T-helper 2 cell treated with Interferon-gamma antibody and Interleukin-4, amounts not matched to agents 100 ng/mL and 5 ng/mL, for 36 hours (primary cell): ENCODE results near the gene PCYT1A. TPM values are rescaled to one million over a fixed set of nuclear protein-coding genes. Genes with fewer than 3 reads are reported as not detected.
"Not testable (repeated sequence)": the region's sequence is repeated elsewhere in the genome, so short reads cannot be mapped to it uniquely, and the experiment has no call there.

Experiments used
- intact Hi-C: fragments of 100-400 bp; cut with micrococcal nuclease; formaldehyde crosslinking; loops from one replicate; pipeline ENCODE4 v1.15.1; 2023
- total RNA-seq: library from RNA; stranded (reverse); gene quantifications from 2 replicates; pipeline ENCODE4 v1.2.3, GENCODE V29; 2022

PCYT1A gene
- total RNA-seq, 1 donor from 2014 or later = 77.1 TPM

- intact Hi-C loops = no loop called here
These were observed 575 bp upstream of the PCYT1A start for GRCh38 chr3:196288141-196288460.

GRCh38 chr3:196287090-196287439 lies 461 bp downstream of the PCYT1A start:
- intact Hi-C loops = loop anchor here (1.0 kb wide), 4 partner anchors 8 to 34 kb away; partner anchors contain the start of gene DYNLT2B

GRCh38 chr3:196284396-196284795 lies 3.1 kb downstream of the PCYT1A start:
- intact Hi-C loops = no loop called here

- intact Hi-C loops = no loop called here
These were observed 5.6 kb downstream of the PCYT1A start for GRCh38 chr3:196281962-196282361.

- intact Hi-C loops = no loop called here
These were observed 6.7 kb downstream of the PCYT1A start for GRCh38 chr3:196280689-196281440.

- intact Hi-C loops = loop anchor here (10.0 kb wide), 1 partner anchor 360 kb away; the partner anchor contains the start of gene NRROS
These were observed 12.4 kb downstream of the PCYT1A start for GRCh38 chr3:196275126-196275525.

GRCh38 chr3:196274585-196274984 lies 12.9 kb downstream of the PCYT1A start:
- intact Hi-C loops = loop anchor here (1.0 to 10.0 kb wide), 5 partner anchors 13 to 360 kb away; partner anchors contain the start of genes DYNLT2B, NRROS, PCYT1A and RNF168

- intact Hi-C loops = loop anchor here (1.0 to 10.0 kb wide), 5 partner anchors 14 to 361 kb away; partner anchors contain the start of genes DYNLT2B, NRROS, PCYT1A and RNF168
These were observed 13.9 kb downstream of the PCYT1A start for GRCh38 chr3:196273655-196274054.

GRCh38 chr3:196272826-196273225 lies 14.7 kb downstream of the PCYT1A start:
- intact Hi-C loops = loop anchor here (5.0 to 10.0 kb wide), 2 partner anchors 229 to 362 kb away; partner anchors contain the start of genes NRROS and RNF168

GRCh38 chr3:196270499-196270898 lies 17.0 kb downstream of the PCYT1A start:
- intact Hi-C loops = loop anchor here (5.0 to 10.0 kb wide), 2 partner anchors 232 to 364 kb away; partner anchors contain the start of genes NRROS and RNF168

- intact Hi-C loops = no loop called here
These were observed 19.0 kb downstream of the PCYT1A start for GRCh38 chr3:196268284-196269163.

- intact Hi-C loops = no loop called here
These were observed 23.7 kb downstream of the PCYT1A start for GRCh38 chr3:196263819-196264218.

- intact Hi-C loops = no loop called here
These were observed 26.7 kb downstream of the PCYT1A start for GRCh38 chr3:196260784-196261183.

GRCh38 chr3:196255776-196256175 lies 31.8 kb downstream of the PCYT1A start:
- intact Hi-C loops = no loop called here

- intact Hi-C loops = no loop called here
These were observed 32.9 kb downstream of the PCYT1A start for GRCh38 chr3:196254376-196255283.

- intact Hi-C loops = loop anchor here (2.0 kb wide), 1 partner anchor 251 kb away; the partner anchor contains the start of gene RNF168
These were observed 35.6 kb downstream of the PCYT1A start for GRCh38 chr3:196251918-196252317.

- intact Hi-C loops = no loop called here
These were observed 40.8 kb downstream of the PCYT1A start for GRCh38 chr3:196246612-196247308.

- intact Hi-C loops = not testable (repeated sequence)
These were observed 43.4 kb downstream of the PCYT1A start for GRCh38 chr3:196244166-196244565.

- intact Hi-C loops = no loop called here
These were observed 45.8 kb downstream of the PCYT1A start for GRCh38 chr3:196241704-196242103.

- intact Hi-C loops = no loop called here
These were observed 47.1 kb downstream of the PCYT1A start for GRCh38 chr3:196240424-196240823.
